HL-60 (cell line): ENCODE measurements around the gene PEF1.

ENCODE experiments used
- DNase-seq, 2 experiments: peaks; one replicate each; pipeline ENCODE4 v3.0.0-alpha.2; 2010 to 2020; ENCODE audit warnings: low read depth in 1 of 2, low spot score in 1 of 2
- H3K27ac ChIP-seq: fragments of 250-450 bp; sonication (Bioruptor Pico); replicated peaks from 2 replicates; pipeline ENCODE4 v1.5.1; 2020; ENCODE audit warnings: mild to moderate bottlenecking, moderate library complexity
- H3K27me3 ChIP-seq: fragments of 250-450 bp; sonication (Bioruptor Pico); 2 replicates; pipeline ENCODE4 v1.5.1; 2021; ENCODE audit warnings: mild to moderate bottlenecking, moderate library complexity; ENCODE audit not compliant: insufficient read depth, poor library complexity, severe bottlenecking
- H3K4me3 ChIP-seq: replicated peaks from 2 replicates; pipeline ENCODE4 v1.5.1; 2011; ENCODE audit warnings: mild to moderate bottlenecking, control low read depth, low read length; ENCODE audit not compliant: insufficient read depth
- GABPA ChIP-seq: IDR thresholded peaks from 2 replicates; pipeline ENCODE4 v1.6.1; 2012; ENCODE audit warnings: low read depth
- POLR2AphosphoS5 ChIP-seq: IDR thresholded peaks from 2 replicates; pipeline ENCODE4 v1.6.1; 2012; ENCODE audit warnings: low read depth
- SPI1 ChIP-seq: IDR thresholded peaks from 2 replicates; pipeline ENCODE4 v1.6.1; 2012; ENCODE audit warnings: low read depth, mild to moderate bottlenecking, borderline replicate concordance
- TF ChIP-seq, protein P1 (sequence below): IDR thresholded peaks from one replicate; pipeline ENCODE4 v1.5.1; 2011; ENCODE audit warnings: low read length, control low read depth, inconsistent platforms; ENCODE audit not compliant: insufficient read depth
- TF ChIP-seq, protein P2 (sequence below): IDR thresholded peaks from 2 replicates; pipeline ENCODE4 v1.6.1; 2012; ENCODE audit warnings: low read depth; ENCODE audit not compliant: insufficient replicate concordance

PEF1 gene

DNA sequence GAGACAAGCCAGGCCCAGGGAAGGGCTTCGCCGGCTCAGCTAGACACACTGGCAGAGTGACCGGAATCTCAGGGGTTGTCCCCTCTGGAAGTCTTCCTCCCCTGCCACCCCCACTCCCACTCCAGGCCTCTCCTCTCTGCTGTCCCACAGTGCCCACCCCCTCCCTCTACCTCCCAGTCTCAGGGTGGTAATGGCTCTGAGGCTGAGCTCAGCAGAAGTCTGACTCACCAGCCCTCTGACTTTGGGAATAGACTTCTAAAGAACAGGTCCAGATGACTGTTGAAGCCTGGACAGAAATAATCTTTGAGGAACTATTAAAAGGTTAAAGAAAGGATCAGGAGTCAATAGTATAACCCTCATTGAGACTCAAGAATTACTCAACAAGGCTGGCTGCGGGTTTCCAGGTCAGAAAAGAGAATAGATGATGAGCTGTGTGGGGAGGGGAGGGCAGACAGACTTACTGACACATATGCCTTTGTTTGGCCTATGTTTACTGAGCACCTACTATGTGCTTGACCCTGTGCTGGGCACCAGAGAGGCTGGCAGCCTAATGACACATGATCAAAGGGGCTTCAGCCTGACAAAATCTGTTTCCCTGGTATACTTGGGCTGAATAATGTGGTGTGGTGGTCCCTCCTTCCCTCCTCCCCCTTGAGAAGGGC lies 19.0 kb downstream of the PEF1 start:
- no peak for TF ChIP-seq GABPA
- Histone ChIP-seq H3K4me3 (no peak overlapping the region), H3K27me3 (no peaks in the 10 kb centered on the region), H3K27ac (no peak overlapping the region)
- DNase-seq = no peak

DNA sequence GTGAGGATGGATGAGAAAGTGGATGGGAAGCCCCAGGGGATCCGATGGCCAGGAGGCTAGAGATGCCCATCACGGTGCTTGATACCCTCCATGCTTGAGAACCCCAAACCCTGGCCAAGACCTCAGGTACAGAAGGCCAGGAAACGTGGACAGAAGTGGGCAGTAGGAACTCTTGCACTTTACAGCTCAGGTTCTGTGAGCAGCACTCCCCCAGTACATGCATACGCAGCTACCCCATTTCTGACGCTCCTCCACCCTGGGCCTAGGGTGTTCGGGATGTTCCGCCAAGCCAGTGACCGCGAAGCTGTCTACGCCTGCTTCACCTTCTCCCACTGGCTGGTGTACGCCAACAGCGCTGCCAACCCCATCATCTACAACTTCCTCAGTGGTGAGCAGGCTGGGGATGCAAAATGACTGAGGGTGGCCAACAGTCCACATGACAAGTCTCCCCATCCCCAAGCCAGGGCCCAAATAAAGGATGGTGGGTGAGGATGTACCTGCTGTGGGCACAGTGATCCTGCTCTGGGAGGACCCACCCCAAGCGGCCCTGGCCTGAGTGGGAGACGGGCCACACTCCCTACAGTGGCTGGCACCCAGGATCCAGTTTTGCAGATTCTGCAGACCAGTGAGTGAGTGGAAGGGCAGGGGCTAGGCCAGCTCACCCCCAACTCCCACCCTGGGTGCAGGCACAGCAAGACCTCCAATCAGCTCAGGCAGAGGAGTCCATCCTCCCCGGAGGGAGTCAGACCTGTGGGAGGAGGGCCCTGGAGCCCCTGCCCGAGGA lies 19.8 kb downstream of the PEF1 start:
- Histone ChIP-seq H3K4me3 (no peak overlapping the region), H3K27ac (no peak overlapping the region), H3K27me3 (no peaks in the 10 kb centered on the region)
- no peak for DNase-seq
- TF ChIP-seq POLR2AphosphoS5 (no peak), SPI1 (no peak), GABPA (no peak)
- TF ChIP-seq, protein P1, sequence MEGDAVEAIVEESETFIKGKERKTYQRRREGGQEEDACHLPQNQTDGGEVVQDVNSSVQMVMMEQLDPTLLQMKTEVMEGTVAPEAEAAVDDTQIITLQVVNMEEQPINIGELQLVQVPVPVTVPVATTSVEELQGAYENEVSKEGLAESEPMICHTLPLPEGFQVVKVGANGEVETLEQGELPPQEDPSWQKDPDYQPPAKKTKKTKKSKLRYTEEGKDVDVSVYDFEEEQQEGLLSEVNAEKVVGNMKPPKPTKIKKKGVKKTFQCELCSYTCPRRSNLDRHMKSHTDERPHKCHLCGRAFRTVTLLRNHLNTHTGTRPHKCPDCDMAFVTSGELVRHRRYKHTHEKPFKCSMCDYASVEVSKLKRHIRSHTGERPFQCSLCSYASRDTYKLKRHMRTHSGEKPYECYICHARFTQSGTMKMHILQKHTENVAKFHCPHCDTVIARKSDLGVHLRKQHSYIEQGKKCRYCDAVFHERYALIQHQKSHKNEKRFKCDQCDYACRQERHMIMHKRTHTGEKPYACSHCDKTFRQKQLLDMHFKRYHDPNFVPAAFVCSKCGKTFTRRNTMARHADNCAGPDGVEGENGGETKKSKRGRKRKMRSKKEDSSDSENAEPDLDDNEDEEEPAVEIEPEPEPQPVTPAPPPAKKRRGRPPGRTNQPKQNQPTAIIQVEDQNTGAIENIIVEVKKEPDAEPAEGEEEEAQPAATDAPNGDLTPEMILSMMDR = no peak
- TF ChIP-seq, protein P2, sequence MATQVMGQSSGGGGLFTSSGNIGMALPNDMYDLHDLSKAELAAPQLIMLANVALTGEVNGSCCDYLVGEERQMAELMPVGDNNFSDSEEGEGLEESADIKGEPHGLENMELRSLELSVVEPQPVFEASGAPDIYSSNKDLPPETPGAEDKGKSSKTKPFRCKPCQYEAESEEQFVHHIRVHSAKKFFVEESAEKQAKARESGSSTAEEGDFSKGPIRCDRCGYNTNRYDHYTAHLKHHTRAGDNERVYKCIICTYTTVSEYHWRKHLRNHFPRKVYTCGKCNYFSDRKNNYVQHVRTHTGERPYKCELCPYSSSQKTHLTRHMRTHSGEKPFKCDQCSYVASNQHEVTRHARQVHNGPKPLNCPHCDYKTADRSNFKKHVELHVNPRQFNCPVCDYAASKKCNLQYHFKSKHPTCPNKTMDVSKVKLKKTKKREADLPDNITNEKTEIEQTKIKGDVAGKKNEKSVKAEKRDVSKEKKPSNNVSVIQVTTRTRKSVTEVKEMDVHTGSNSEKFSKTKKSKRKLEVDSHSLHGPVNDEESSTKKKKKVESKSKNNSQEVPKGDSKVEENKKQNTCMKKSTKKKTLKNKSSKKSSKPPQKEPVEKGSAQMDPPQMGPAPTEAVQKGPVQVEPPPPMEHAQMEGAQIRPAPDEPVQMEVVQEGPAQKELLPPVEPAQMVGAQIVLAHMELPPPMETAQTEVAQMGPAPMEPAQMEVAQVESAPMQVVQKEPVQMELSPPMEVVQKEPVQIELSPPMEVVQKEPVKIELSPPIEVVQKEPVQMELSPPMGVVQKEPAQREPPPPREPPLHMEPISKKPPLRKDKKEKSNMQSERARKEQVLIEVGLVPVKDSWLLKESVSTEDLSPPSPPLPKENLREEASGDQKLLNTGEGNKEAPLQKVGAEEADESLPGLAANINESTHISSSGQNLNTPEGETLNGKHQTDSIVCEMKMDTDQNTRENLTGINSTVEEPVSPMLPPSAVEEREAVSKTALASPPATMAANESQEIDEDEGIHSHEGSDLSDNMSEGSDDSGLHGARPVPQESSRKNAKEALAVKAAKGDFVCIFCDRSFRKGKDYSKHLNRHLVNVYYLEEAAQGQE = no peak

DNA sequence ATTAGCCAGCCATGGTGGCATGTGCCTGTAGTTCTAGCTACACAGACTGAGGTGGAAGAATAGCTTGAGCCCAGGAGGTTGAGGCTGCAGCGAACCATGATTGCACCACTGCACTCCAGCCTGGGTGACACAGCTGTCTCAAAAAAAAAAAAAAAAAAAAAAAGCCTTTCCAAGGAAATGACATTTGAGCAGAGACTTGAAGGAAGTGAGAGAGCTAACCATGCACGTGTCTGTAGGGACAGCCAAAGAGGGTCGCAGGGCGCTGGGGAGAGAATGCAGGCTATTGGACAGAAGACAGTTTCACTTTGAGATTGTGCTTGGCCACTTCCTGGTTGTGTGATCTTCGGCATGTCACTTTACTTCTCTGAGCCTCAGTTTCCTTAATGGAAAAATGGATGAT lies 20.4 kb downstream of the PEF1 start:
- DNase-seq = peak; percentile 14 to 47
- Histone ChIP-seq H3K27me3 (no peaks in the 10 kb centered on the region), H3K27ac (no peak overlapping the region), H3K4me3 (no peak overlapping the region)
- no peak for TF ChIP-seq GABPA
- TF ChIP-seq SPI1 = no peak
- TF ChIP-seq, protein P1 = no peak
- TF ChIP-seq, protein P2 = no peak
- no peak for TF ChIP-seq POLR2AphosphoS5

DNA sequence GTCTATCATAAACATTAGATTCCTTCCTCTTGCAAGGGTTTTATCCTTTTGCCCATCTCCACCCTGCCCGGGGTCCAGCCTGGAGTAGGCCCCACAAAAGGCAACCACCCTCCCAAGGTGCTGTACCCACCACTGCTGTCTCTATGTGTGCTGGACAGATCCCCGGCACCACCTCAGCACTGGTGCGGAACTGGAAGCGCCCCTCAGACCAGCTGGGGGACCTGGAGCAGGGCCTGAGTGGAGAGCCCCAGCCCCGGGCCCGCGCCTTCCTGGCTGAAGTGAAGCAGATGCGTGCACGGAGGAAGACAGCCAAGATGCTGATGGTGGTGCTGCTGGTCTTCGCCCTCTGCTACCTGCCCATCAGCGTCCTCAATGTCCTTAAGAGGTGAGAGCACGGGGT lies 21.3 kb downstream of the PEF1 start:
- DNase-seq = no peak
- TF ChIP-seq, protein P2 = peak; percentile 24
- TF ChIP-seq GABPA = no peak
- no peaks in the 10 kb centered on the region for H3K27me3 ChIP-seq
- no peak overlapping the region for H3K4me3 ChIP-seq
- H3K27ac ChIP-seq = no peak overlapping the region
